Gastrocnemius medialis (tissue), 4 donors: Measurements from ENCODE around the gene CACNA1D.

Experiments
- CTCF ChIP-seq, 5 experiments: fragments of 450-650 bp in 3 of 5; fragments of 200-600 bp in 2 of 5; sonication (generic) in 2 of 5; IDR thresholded peaks in 4 of 5; conservative IDR thresholded peaks in 1 of 5; 1 replicate in 4 of 5; 2 replicates in 1 of 5; pipeline ENCODE4 v1.5.1; 2016 to 2019; ENCODE audit warnings: antibody characterized with exemption in 5 of 5, mild to moderate bottlenecking in 3 of 5, moderate library complexity in 3 of 5
- POLR2A ChIP-seq, 2 donors: fragments of 450-650 bp; IDR thresholded peaks; one replicate each; pipeline ENCODE4 v1.6.1; 2017; ENCODE audit warnings: antibody characterized with exemption in 2 of 2, mild to moderate bottlenecking in 2 of 2, moderate library complexity in 2 of 2

GRCh38 chr3:53551324-53551723, 56.9 kb downstream of the CACNA1D start:
- no peak for TF ChIP-seq CTCF (IDR thresholded peaks at IDR 0.05 in 4 of 5, conservative IDR thresholded peaks at IDR 0.05 in 1 of 5)
- TF ChIP-seq POLR2A (IDR thresholded peaks at IDR 0.05) = no peak
